ENCODE data around the gene RNF20.
"Not testable (repeated sequence)": the region's sequence is repeated elsewhere in the genome, so short reads cannot be mapped to it uniquely, and the experiment has no call there.

RNF20 gene

GRCh38 chr9:101587332-101588043 lies 53.8 kb downstream of the RNF20 start:
- in situ Hi-C loops (cut with HindIII; ENCODE audit: low sequenced_read_pairs), result no loop called here

- in situ Hi-C loops (cut with HindIII; ENCODE audit: low sequenced_read_pairs), result not testable (repeated sequence)
These were observed 56.4 kb downstream of the RNF20 start for GRCh38 chr9:101590074-101590473.

GRCh38 chr9:101590901-101591300 lies 57.2 kb downstream of the RNF20 start:
- in situ Hi-C loops (cut with HindIII; ENCODE audit: low sequenced_read_pairs), result no loop called here

GRCh38 chr9:101591787-101592446 lies 58.3 kb downstream of the RNF20 start:
- in situ Hi-C loops (cut with HindIII; ENCODE audit: low sequenced_read_pairs), result no loop called here

DNA sequence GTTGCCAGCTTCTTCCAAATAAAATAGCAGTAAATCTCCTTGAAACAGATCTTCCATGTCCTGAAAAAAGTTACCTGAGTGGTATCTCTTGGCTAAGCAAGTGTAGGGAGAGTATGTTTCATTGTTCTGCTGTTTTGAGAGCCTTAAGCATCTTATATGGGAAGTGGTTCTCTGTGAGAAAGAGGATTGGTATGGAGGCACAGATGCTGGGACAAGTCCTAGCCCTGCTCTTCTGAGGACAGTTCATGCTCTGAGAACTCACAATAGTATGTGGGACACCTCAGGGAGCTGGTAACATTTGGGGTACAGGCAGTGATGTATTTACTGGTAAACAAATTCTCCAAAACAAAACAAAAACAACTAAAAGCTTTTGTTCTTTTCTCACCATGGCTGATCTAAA lies 59.1 kb downstream of the RNF20 start:
- in situ Hi-C loops (cut with HindIII; ENCODE audit: low sequenced_read_pairs), result no loop called here

GRCh38 chr9:101593345-101593744 lies 59.7 kb downstream of the RNF20 start:
- in situ Hi-C loops (cut with HindIII; ENCODE audit: low sequenced_read_pairs), result no loop called here

- in situ Hi-C loops (cut with HindIII; ENCODE audit: low sequenced_read_pairs), result no loop called here
These were observed 61.1 kb downstream of the RNF20 start, which contains the start of gene PPP3R2 for GRCh38 chr9:101594796-101595195. PPP3R2 (minus strand) TSS chr9:101594969; CDS start chr9:101594921, 48 bp downstream.

DNA sequence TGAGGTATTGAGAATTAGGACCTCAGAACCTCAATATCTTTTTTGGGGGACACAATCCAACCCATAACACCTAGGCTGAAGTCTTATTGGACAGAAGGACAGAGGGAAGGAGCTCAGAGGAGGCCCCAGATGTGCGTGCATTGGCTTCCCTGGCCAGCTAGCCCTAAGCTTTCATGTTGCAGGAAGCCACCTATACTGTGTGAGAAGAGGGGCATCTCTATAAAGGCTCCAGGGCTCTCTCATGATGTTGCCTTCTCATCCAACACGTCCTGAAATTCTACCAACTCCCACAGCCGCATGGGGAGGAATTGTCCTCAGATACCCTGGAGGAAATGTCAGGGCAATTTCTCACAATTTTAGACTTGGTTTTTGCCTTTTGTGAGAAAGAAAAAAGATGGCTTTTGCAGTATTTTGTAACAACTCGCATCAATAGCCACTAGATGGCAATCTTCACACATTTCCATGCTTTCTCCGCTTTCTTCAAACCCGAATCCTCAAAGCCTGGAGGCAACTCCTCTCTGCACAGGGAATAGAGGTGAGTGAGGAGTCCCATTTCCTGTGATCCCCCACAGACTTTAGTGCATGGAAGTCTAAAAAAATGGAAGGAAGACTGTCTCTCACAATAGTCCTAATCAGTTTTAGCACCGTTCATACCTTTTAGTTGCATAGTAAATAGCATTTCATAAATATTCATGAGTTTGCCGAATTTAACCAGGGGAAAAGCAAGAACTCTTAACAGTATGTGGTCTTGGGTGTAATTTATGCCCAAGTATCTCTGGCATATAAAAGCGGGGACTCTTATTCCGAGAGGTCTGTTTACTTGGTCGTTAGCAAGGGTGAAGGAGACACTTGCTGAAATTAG lies 68.5 kb downstream of the RNF20 start:
- in situ Hi-C loops (cut with HindIII; ENCODE audit: low sequenced_read_pairs), result no loop called here

- in situ Hi-C loops (cut with HindIII; ENCODE audit: low sequenced_read_pairs), result no loop called here
These were observed 70.6 kb downstream of the RNF20 start for GRCh38 chr9:101604296-101604695.

DNA sequence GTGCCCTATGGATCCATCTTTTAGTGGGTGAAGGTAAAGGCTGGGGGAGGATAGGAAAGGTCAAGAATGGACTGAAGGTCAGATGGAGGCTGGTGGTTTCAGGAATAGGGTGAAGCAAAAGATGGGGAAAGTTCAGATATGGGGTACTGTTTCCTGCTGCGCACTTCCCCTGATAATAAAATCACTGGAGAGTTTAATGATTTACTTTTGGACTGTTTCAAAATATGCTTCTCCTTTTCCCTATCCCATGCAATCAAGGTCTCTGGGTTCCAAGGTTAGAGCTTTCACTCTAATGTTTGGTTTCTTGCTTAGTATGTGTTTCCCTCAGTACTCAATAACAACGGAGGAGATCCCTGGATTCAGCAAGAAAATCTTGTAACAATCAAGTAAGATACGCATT lies 71.9 kb downstream of the RNF20 start:
- in situ Hi-C loops (cut with HindIII; ENCODE audit: low sequenced_read_pairs), result no loop called here
